ENCODE results near the gene SCAMP2.

Gene SCAMP2

GRCh38 chr15:74827614-74828013 lies 45.6 kb downstream of the SCAMP2 start:
- CTCF ChIA-PET: interaction anchor here (0.9 to 1.1 kb wide), 2 partner anchors 8 to 57 kb away, joined by 3 to 4 read pairs; no protein-coding TSS in a partner anchor
- TF ChIP-seq PKNOX1 (IDR thresholded peaks at IDR 0.05): no peak
- TF ChIP-seq LEF1 (IDR thresholded peaks at IDR 0.05; ENCODE audit: borderline replicate concordance): no peak
- no peak for TF ChIP-seq ELF4 (IDR thresholded peaks at IDR 0.05)
- TF ChIP-seq NFRKB (IDR thresholded peaks at IDR 0.05): no peak
- TF ChIP-seq BHLHE40 (IDR thresholded peaks at IDR 0.05; ENCODE audit: borderline replicate concordance): no peak
- TF ChIP-seq ZNF384 (IDR thresholded peaks at IDR 0.05): no peak
- no peak for TF ChIP-seq FOXA1 (IDR thresholded peaks at IDR 0.05)
- no peak for TF ChIP-seq SP1 (IDR thresholded peaks at IDR 0.05)
- no peak for TF ChIP-seq FOXK2 (IDR thresholded peaks at IDR 0.05)
- no peak for TF ChIP-seq SUZ12 (IDR thresholded peaks at IDR 0.05)
- no peak for TF ChIP-seq TARDBP (IDR thresholded peaks at IDR 0.05)
- POLR2A ChIA-PET: interaction anchor here (1.0 kb wide), 1 partner anchor 62 kb away, joined by 3 read pairs; the partner anchor contains the start of gene MPI
- DNase-seq (ENCODE audit: extremely low spot score): no peak

GRCh38 chr15:74826921-74827320 lies 46.2 kb downstream of the SCAMP2 start:
- CTCF ChIA-PET: interaction anchor here (0.9 to 1.1 kb wide), 2 partner anchors 9 to 56 kb away, joined by 3 to 4 read pairs; no protein-coding TSS in a partner anchor
- TF ChIP-seq L3MBTL2 (conservative IDR thresholded peaks at IDR 0.05): no peak
- TF ChIP-seq SUZ12 (IDR thresholded peaks at IDR 0.05): no peak
- no peak for TF ChIP-seq NFRKB (IDR thresholded peaks at IDR 0.05)
- TF ChIP-seq SP1 (IDR thresholded peaks at IDR 0.05): no peak
- no peak for TF ChIP-seq FOXK2 (IDR thresholded peaks at IDR 0.05)
- no peak for TF ChIP-seq FOXM1 (IDR thresholded peaks at IDR 0.05; ENCODE audit: borderline replicate concordance)
- TF ChIP-seq ZNF384 (IDR thresholded peaks at IDR 0.05): no peak
- TF ChIP-seq FOXA1 (IDR thresholded peaks at IDR 0.05): no peak
- no peak for TF ChIP-seq TARDBP (IDR thresholded peaks at IDR 0.05)
- no peak for TF ChIP-seq HDGF (IDR thresholded peaks at IDR 0.05; ENCODE audit: borderline replicate concordance)
- TF ChIP-seq ARNT (IDR thresholded peaks at IDR 0.05): no peak
- TF ChIP-seq PKNOX1 (IDR thresholded peaks at IDR 0.05): no peak
- TF ChIP-seq BHLHE40 (IDR thresholded peaks at IDR 0.05; ENCODE audit: borderline replicate concordance): no peak
- no peak for TF ChIP-seq LEF1 (IDR thresholded peaks at IDR 0.05; ENCODE audit: borderline replicate concordance)
- no peak for TF ChIP-seq CTBP1 (IDR thresholded peaks at IDR 0.05; ENCODE audit: borderline replicate concordance)
- no peak for TF ChIP-seq ELF4 (IDR thresholded peaks at IDR 0.05)
- POLR2A ChIA-PET: no interaction called here
- DNase-seq (ENCODE audit: extremely low spot score): no peak

- no peak for DNase-seq (ENCODE audit: extremely low spot score)
Measured at GRCh38 chr15:74826364-74826819, 46.8 kb downstream of the SCAMP2 start, which contains the start of gene CPLX3. CPLX3 (plus strand) TSS chr15:74826627; CDS start chr15:74826704, 77 bp downstream.

GRCh38 chr15:74825866-74826265 lies 47.3 kb downstream of the SCAMP2 start:
- no peak for DNase-seq (ENCODE audit: extremely low spot score)
- POLR2A ChIA-PET: interaction anchor here (1.8 kb wide), 1 partner anchor 16 kb away, joined by 4 read pairs; no protein-coding TSS in a partner anchor
- CTCF ChIA-PET: interaction anchor here (0.9 to 1.3 kb wide), 2 partner anchors 38 to 75 kb away, joined by 3 read pairs; no protein-coding TSS in a partner anchor
- no peak for TF ChIP-seq FOXK2 (IDR thresholded peaks at IDR 0.05)
- TF ChIP-seq ELF4 (IDR thresholded peaks at IDR 0.05): no peak
- no peak for TF ChIP-seq L3MBTL2 (conservative IDR thresholded peaks at IDR 0.05)
- no peak for TF ChIP-seq LEF1 (IDR thresholded peaks at IDR 0.05; ENCODE audit: borderline replicate concordance)
- TF ChIP-seq BHLHE40 (IDR thresholded peaks at IDR 0.05; ENCODE audit: borderline replicate concordance): no peak
- no peak for TF ChIP-seq FOXM1 (IDR thresholded peaks at IDR 0.05; ENCODE audit: borderline replicate concordance)
- TF ChIP-seq PKNOX1 (IDR thresholded peaks at IDR 0.05): no peak
- TF ChIP-seq HDGF (IDR thresholded peaks at IDR 0.05; ENCODE audit: borderline replicate concordance): no peak
- TF ChIP-seq ARNT (IDR thresholded peaks at IDR 0.05): no peak
- TF ChIP-seq NFRKB (IDR thresholded peaks at IDR 0.05): no peak
- no peak for TF ChIP-seq CTBP1 (IDR thresholded peaks at IDR 0.05; ENCODE audit: borderline replicate concordance)
- TF ChIP-seq TARDBP (IDR thresholded peaks at IDR 0.05): no peak
- no peak for TF ChIP-seq ZNF384 (IDR thresholded peaks at IDR 0.05)
- no peak for TF ChIP-seq SUZ12 (IDR thresholded peaks at IDR 0.05)
- no peak for TF ChIP-seq SP1 (IDR thresholded peaks at IDR 0.05)
- TF ChIP-seq FOXA1 (IDR thresholded peaks at IDR 0.05): no peak

More at GRCh38 chr15:74826364-74826819, 46.8 kb downstream of the SCAMP2 start, which contains the start of gene CPLX3:
- TF ChIP-seq ARNT (IDR thresholded peaks at IDR 0.05): no peak
- no peak for TF ChIP-seq L3MBTL2 (conservative IDR thresholded peaks at IDR 0.05)
- no peak for TF ChIP-seq LEF1 (IDR thresholded peaks at IDR 0.05; ENCODE audit: borderline replicate concordance)
- TF ChIP-seq ZNF384 (IDR thresholded peaks at IDR 0.05): no peak
- TF ChIP-seq SP1 (IDR thresholded peaks at IDR 0.05): no peak
- TF ChIP-seq BHLHE40 (IDR thresholded peaks at IDR 0.05; ENCODE audit: borderline replicate concordance): no peak
- TF ChIP-seq CTBP1 (IDR thresholded peaks at IDR 0.05; ENCODE audit: borderline replicate concordance): no peak
- TF ChIP-seq FOXA1 (IDR thresholded peaks at IDR 0.05): no peak
- ChIA-PET POLR2A (interaction anchor here (1.8 kb wide), 1 partner anchor 16 kb away, joined by 4 read pairs; no protein-coding TSS in a partner anchor), CTCF (interaction anchor here (1.3 kb wide), 1 partner anchor 75 kb away, joined by 3 read pairs; no protein-coding TSS in a partner anchor)

- TF ChIP-seq FOXM1 (IDR thresholded peaks at IDR 0.05; ENCODE audit: borderline replicate concordance) (no peak), ELF4 (IDR thresholded peaks at IDR 0.05) (no peak), FOXK2 (IDR thresholded peaks at IDR 0.05) (no peak), HDGF (IDR thresholded peaks at IDR 0.05; ENCODE audit: borderline replicate concordance) (no peak), BHLHE40 (IDR thresholded peaks at IDR 0.05; ENCODE audit: borderline replicate concordance) (no peak), LEF1 (IDR thresholded peaks at IDR 0.05; ENCODE audit: borderline replicate concordance) (no peak), FOXA1 (IDR thresholded peaks at IDR 0.05) (no peak), NFRKB (IDR thresholded peaks at IDR 0.05) (no peak), ZNF384 (IDR thresholded peaks at IDR 0.05) (no peak), SP1 (IDR thresholded peaks at IDR 0.05) (no peak), L3MBTL2 (conservative IDR thresholded peaks at IDR 0.05) (no peak), TARDBP (IDR thresholded peaks at IDR 0.05) (no peak), PKNOX1 (IDR thresholded peaks at IDR 0.05) (no peak), ARNT (IDR thresholded peaks at IDR 0.05) (no peak), CTBP1 (IDR thresholded peaks at IDR 0.05; ENCODE audit: borderline replicate concordance) (no peak), SUZ12 (IDR thresholded peaks at IDR 0.05) (no peak)
- ChIA-PET POLR2A (interaction anchor here (1.3 to 1.8 kb wide), 2 partner anchors 9 to 17 kb away, joined by 4 to 5 read pairs; no protein-coding TSS in a partner anchor), CTCF (interaction anchor here (0.9 to 1.4 kb wide), 2 partner anchors 11 to 37 kb away, joined by 3 read pairs; no protein-coding TSS in a partner anchor)
- DNase-seq (ENCODE audit: extremely low spot score): no peak
Measured at GRCh38 chr15:74824976-74825375, 48.2 kb downstream of the SCAMP2 start.

Measured in HEK293T (cell line).